Right lobe of liver (tissue), 4 donors: ENCODE results near the gene PAF1.

ENCODE experiments used
- POLR2A ChIP-seq: fragments of 450-650 bp; IDR thresholded peaks from one replicate; pipeline ENCODE4 v1.6.1; 2017; ENCODE audit warnings: antibody characterized with exemption, mild to moderate bottlenecking
- TF ChIP-seq, protein P1 (sequence below), 4 donors: fragments of 200-600 bp in 3 of 4; fragments of 450-650 bp in 1 of 4; IDR thresholded peaks; one replicate each; pipeline versions ENCODE4 v1.5.1 to v1.8.0; 2016 to 2022; ENCODE audit warnings: antibody characterized with exemption in 4 of 4, mild to moderate bottlenecking in 2 of 4
- donor health status: DM: no; HTN: no; CAD: no.
- donor health status: DM: no; HTN: no; CAD: no.
- donor health status: DM: no; HTN: yes; CAD: no.

DNA sequence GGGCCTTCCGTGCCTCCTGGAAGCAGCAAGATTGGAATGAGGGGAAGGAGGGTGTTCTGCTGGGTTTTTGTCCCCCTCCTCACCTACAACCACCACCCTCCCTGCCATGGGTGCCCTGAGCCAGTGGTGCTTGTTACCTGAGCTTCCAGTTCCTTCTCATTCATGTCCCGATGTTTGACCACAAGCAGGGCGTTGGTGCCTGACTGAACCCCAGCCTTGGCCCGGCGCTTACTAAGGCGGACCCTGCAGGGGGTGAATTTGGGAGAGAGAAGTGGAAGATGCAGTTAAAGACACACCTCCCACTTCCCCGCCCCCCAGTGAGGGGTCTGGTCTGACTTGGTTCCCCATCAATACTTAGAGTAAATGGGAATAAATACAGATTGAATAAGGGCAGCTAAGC is 4.3 kb downstream of the PAF1 start:
- TF ChIP-seq, protein P1, sequence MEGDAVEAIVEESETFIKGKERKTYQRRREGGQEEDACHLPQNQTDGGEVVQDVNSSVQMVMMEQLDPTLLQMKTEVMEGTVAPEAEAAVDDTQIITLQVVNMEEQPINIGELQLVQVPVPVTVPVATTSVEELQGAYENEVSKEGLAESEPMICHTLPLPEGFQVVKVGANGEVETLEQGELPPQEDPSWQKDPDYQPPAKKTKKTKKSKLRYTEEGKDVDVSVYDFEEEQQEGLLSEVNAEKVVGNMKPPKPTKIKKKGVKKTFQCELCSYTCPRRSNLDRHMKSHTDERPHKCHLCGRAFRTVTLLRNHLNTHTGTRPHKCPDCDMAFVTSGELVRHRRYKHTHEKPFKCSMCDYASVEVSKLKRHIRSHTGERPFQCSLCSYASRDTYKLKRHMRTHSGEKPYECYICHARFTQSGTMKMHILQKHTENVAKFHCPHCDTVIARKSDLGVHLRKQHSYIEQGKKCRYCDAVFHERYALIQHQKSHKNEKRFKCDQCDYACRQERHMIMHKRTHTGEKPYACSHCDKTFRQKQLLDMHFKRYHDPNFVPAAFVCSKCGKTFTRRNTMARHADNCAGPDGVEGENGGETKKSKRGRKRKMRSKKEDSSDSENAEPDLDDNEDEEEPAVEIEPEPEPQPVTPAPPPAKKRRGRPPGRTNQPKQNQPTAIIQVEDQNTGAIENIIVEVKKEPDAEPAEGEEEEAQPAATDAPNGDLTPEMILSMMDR (IDR thresholded peaks at IDR 0.05), result no peak
- TF ChIP-seq POLR2A, result no peak
